A549 (cell line): Measurements from ENCODE around the gene RCAN3. TPM values are rescaled to one million over a fixed set of nuclear protein-coding genes. Genes with fewer than 3 reads are reported as not detected.

Experiments used
- ATAC-seq, 2 experiments: fragments of 200-7000 bp in 1 of 2; fragments of >200 bp in 1 of 2; cut with Nextera tagmentation in 1 of 2; cut with Tn5 transposase in 1 of 2; 3 replicates each; pipeline versions ENCODE4 v1.8.0 to v1.9.1; 2018 to 2020; ENCODE audit warnings: mild to moderate bottlenecking in 1 of 2, moderate library complexity in 1 of 2
- CTCF ChIA-PET: fragments of 300-600 bp; sonication (Branson Sonifier 250); formaldehyde crosslinking; extraction: SDS; loops from one replicate; lab custom pipeline; 2021; ENCODE audit warnings: antibody characterized with exemption, inconsistent platforms; lab: Yijun Ruan, JAX
- POLR2A ChIA-PET: fragments of 350-600 bp; formaldehyde crosslinking; extraction: SDS; loops from one replicate; lab custom pipeline; 2021; ENCODE audit warnings: antibody characterized with exemption, inconsistent platforms; lab: Yijun Ruan, JAX
- DNase-seq, 2 experiments: peaks; one replicate each; pipeline versions ENCODE4 v3.0.0 to v3.0.0-alpha.2; 2011 to 2016; ENCODE audit warnings: low read depth in 1 of 2, low spot score in 1 of 2
- FAIRE-seq: peaks from 2 replicates; lab custom pipeline; 2011; peaks lifted over from hg19 to GRCh38; lab: Jason Lieb, UNC
- H3K27ac ChIP-seq, 2 experiments: fragments of >200 bp; sonication (Bioruptor Twin); formaldehyde crosslinking; 3 replicates each; pipeline ENCODE4 v1.5.1; 2016 to 2017
- H3K4me1 ChIP-seq: fragments of >200 bp; sonication (Bioruptor Twin); formaldehyde crosslinking; 3 replicates; pipeline ENCODE4 v1.6.1; 2016
- H3K4me2 ChIP-seq: fragments of >200 bp; sonication (Bioruptor Twin); formaldehyde crosslinking; 3 replicates; pipeline ENCODE4 v1.6.1; 2016
- H3K4me3 ChIP-seq: fragments of >200 bp; sonication (Bioruptor Twin); formaldehyde crosslinking; 3 replicates; pipeline ENCODE4 v1.5.1; 2016
- H3K9me3 ChIP-seq: fragments of >200 bp; sonication (Bioruptor Twin); formaldehyde crosslinking; 3 replicates; pipeline ENCODE4 v1.6.1; 2016
- BHLHE40 ChIP-seq: IDR thresholded peaks from 2 replicates; pipeline ENCODE4 v1.6.1; 2012; ENCODE audit warnings: low read depth, low read length, inconsistent platforms
- CBX2 ChIP-seq: fragments of 200-600 bp; sonication (generic); IDR thresholded peaks from 2 replicates; pipeline ENCODE4 v1.6.1; 2016; ENCODE audit warnings: low read depth, mild to moderate bottlenecking, borderline replicate concordance
- CBX8 ChIP-seq: fragments of 200-600 bp; sonication (generic); IDR thresholded peaks from 2 replicates; pipeline ENCODE4 v1.6.1; 2016
- CEBPB ChIP-seq, 2 experiments: fragments of >200 bp in 1 of 2; sonication (Bioruptor Twin) in 1 of 2; formaldehyde crosslinking in 1 of 2; IDR thresholded peaks; 2 replicates each; pipeline ENCODE4 v1.6.1; 2012 to 2016
- CHD4 ChIP-seq: fragments of 200-600 bp; sonication (generic); IDR thresholded peaks from 2 replicates; pipeline ENCODE4 v1.6.1; 2016; ENCODE audit warnings: antibody characterized with exemption, mild to moderate bottlenecking, borderline replicate concordance
- CTCF ChIP-seq: fragments of >200 bp; sonication (Bioruptor Twin); formaldehyde crosslinking; IDR thresholded peaks from 3 replicates; pipeline ENCODE4 v1.5.1; 2016
- EHF ChIP-seq: fragments of 250-450 bp; sonication (Bioruptor Pico); IDR thresholded peaks from 2 replicates; pipeline ENCODE4 v1.5.0; 2020; ENCODE audit warnings: mild to moderate bottlenecking
- ELK1 ChIP-seq: fragments of 150-350 bp; IDR thresholded peaks from 2 replicates; pipeline ENCODE4 v1.6.1; 2014; ENCODE audit warnings: low read depth, mild to moderate bottlenecking, low read length
- HES2 ChIP-seq: fragments of >200 bp; sonication (Bioruptor Twin); formaldehyde crosslinking; IDR thresholded peaks from 2 replicates; pipeline ENCODE4 v1.6.1; 2016
- HOXA7 ChIP-seq: fragments of 250-450 bp; sonication (Bioruptor Pico); IDR thresholded peaks from 2 replicates; pipeline ENCODE4 v1.5.0; 2020; ENCODE audit warnings: mild to moderate bottlenecking, moderate library complexity
- HOXB13 ChIP-seq: fragments of 250-450 bp; sonication (Bioruptor Pico); IDR thresholded peaks from 2 replicates; pipeline ENCODE4 v1.5.0; 2020; ENCODE audit warnings: low read depth, mild to moderate bottlenecking, moderate library complexity
- KDM1A ChIP-seq: fragments of 200-600 bp; sonication (generic); IDR thresholded peaks from 2 replicates; pipeline ENCODE4 v1.6.1; 2016; ENCODE audit warnings: low read depth, mild to moderate bottlenecking
- MAFK ChIP-seq: fragments of 450-650 bp; IDR thresholded peaks from 2 replicates; pipeline ENCODE4 v1.6.1; 2014; ENCODE audit not compliant: partially characterized antibody
- MYC ChIP-seq: IDR thresholded peaks from 2 replicates; pipeline ENCODE4 v1.6.1; 2012; ENCODE audit warnings: mild to moderate bottlenecking, inconsistent platforms, low read length, improper control_type of control experiment, borderline replicate concordance
- NFE2L2 ChIP-seq: fragments of 150-350 bp; conservative IDR thresholded peaks from 2 replicates; pipeline ENCODE4 v1.6.1; 2014; ENCODE audit warnings: low read length
- NPAS2 ChIP-seq: fragments of 250-450 bp; sonication (Bioruptor Pico); IDR thresholded peaks from 2 replicates; pipeline ENCODE4 v1.8.0; 2022; ENCODE audit warnings: mild to moderate bottlenecking, moderate library complexity, borderline replicate concordance
- PBX3 ChIP-seq: IDR thresholded peaks from 2 replicates; pipeline ENCODE4 v1.6.1; 2012
- RCOR1 ChIP-seq: fragments of 150-350 bp; IDR thresholded peaks from 2 replicates; pipeline ENCODE4 v1.6.1; 2014; ENCODE audit warnings: antibody characterized with exemption, low read length, low read depth
- REST ChIP-seq: fragments of 200-600 bp; sonication (generic); IDR thresholded peaks from 2 replicates; pipeline ENCODE4 v1.6.1; 2016; ENCODE audit warnings: antibody characterized with exemption, mild to moderate bottlenecking, moderate library complexity
- RNF2 ChIP-seq: fragments of 200-600 bp; sonication (generic); IDR thresholded peaks from 2 replicates; pipeline ENCODE4 v1.6.1; 2016; ENCODE audit warnings: low read depth, mild to moderate bottlenecking, antibody characterized with exemption, moderate library complexity, borderline replicate concordance
- SMC3 ChIP-seq: fragments of >200 bp; sonication (Bioruptor Twin); formaldehyde crosslinking; IDR thresholded peaks from 3 replicates; pipeline ENCODE4 v1.6.1; 2018; ENCODE audit warnings: inconsistent platforms
- TFCP2L1 ChIP-seq: fragments of 250-450 bp; sonication (Bioruptor Pico); IDR thresholded peaks from 2 replicates; pipeline ENCODE4 v1.5.0; 2021; ENCODE audit warnings: mild to moderate bottlenecking
- ZNF302 ChIP-seq: fragments of 250-450 bp; sonication (Bioruptor Pico); IDR thresholded peaks from 2 replicates; pipeline ENCODE4 v1.9.0; 2021; ENCODE audit warnings: inconsistent platforms, mild to moderate bottlenecking, moderate library complexity
- WGBS: methylation state at CpG from one replicate; pipeline ENCODE4 v1.1.6; 2017; ENCODE audit errors: missing lambda C conversion rate; 5-methylcytosine and 5-hydroxymethylcytosine counted together
- polyA plus RNA-seq, 4 experiments: library from polyadenylated mRNA; depleted of rRNA in 3 of 4; stranded (reverse); fragments of >200 nt; fragmentation: RNase III in 1 of 4; extraction: RNeasy Plus Mini Kit Qiagen cat#74134 plus additional on column Dnase treatment in 1 of 4; gene quantifications; 2 replicates in 3 of 4; 3 replicates in 1 of 4; pipeline ENCODE4 v1.2.3, GENCODE V29; 2011 to 2017

The RCAN3 gene
- polyA plus RNA-seq, 2 of the 4 experiments (the other 2 are of a cell fraction): 7.4 to 14.6 TPM

- TF ChIP-seq REST: no peak
- TF ChIP-seq SMC3: no peak
- no peak for TF ChIP-seq BHLHE40
- TF ChIP-seq MYC: no peak
- TF ChIP-seq MAFK: no peak
These were observed 47.4 kb upstream of the RCAN3 start (continued) for GRCh38 chr1:24455272-24455671.

- WGBS: 76% methylated on average over 2 of the region's 3 CpGs
- FAIRE-seq (no peak), ATAC-seq (no peak), DNase-seq (no peak)
- Histone ChIP-seq H3K9me3 (no peaks in the 10 kb centered on the region), H3K27ac (no peak overlapping the region), H3K4me3 (no peak overlapping the region), H3K4me1 (no peaks in the 10 kb centered on the region), H3K4me2 (no peak overlapping the region)
- TF ChIP-seq RNF2 (no peak), PBX3 (no peak), HOXA7 (CRISPR knock-in tag) (no peak), CBX8 (no peak), CEBPB (IDR thresholded peaks at IDR 0.05) (no peak), NPAS2 (CRISPR knock-in tag) (no peak), NFE2L2 (no peak), EHF (CRISPR knock-in tag) (no peak), HES2 (no peak), BHLHE40 (no peak), CBX2 (no peak), CTCF (no peak), CHD4 (no peak), RCOR1 (no peak)
- POLR2A ChIA-PET: no interaction called here
- CTCF ChIA-PET: no interaction called here
These were observed 44.8 kb upstream of the RCAN3 start for GRCh38 chr1:24457866-24458265.

- CTCF ChIA-PET: interaction anchor here (0.5 to 1.4 kb wide), 4 partner anchors 10 to 68 kb away, joined by 3 to 6 read pairs (median 4); partner anchors contain the start of gene NIPAL3
- no peak overlapping the region for H3K27ac ChIP-seq
- ATAC-seq (no peak), FAIRE-seq (no peak), DNase-seq (no peak)
- WGBS: 83% methylated on average over 4 of the region's 6 CpGs
- no peaks in the 10 kb centered on the region for H3K4me1 ChIP-seq
- H3K4me3 ChIP-seq: no peak overlapping the region
- no peaks in the 10 kb centered on the region for H3K9me3 ChIP-seq
- POLR2A ChIA-PET: no interaction called here
- H3K4me2 ChIP-seq: no peak overlapping the region
- no peak for TF ChIP-seq TFCP2L1
- no peak for TF ChIP-seq ZNF302 (CRISPR knock-in tag)
- TF ChIP-seq ELK1: no peak
- TF ChIP-seq HOXB13 (CRISPR knock-in tag): no peak
- no peak for TF ChIP-seq REST
- no peak for TF ChIP-seq NPAS2 (CRISPR knock-in tag)
- TF ChIP-seq KDM1A: no peak
These were observed 42.9 kb upstream of the RCAN3 start for GRCh38 chr1:24459551-24460266.
